ENCODE measurements around the gene SLC24A4. TPM values are rescaled to one million over a fixed set of nuclear protein-coding genes. Genes with fewer than 3 reads are reported as not detected.

Gene SLC24A4
- total and polyA plus RNA-seq, 10 donors, result 0.29 to 8.9 (median 4.2) TPM

DNA sequence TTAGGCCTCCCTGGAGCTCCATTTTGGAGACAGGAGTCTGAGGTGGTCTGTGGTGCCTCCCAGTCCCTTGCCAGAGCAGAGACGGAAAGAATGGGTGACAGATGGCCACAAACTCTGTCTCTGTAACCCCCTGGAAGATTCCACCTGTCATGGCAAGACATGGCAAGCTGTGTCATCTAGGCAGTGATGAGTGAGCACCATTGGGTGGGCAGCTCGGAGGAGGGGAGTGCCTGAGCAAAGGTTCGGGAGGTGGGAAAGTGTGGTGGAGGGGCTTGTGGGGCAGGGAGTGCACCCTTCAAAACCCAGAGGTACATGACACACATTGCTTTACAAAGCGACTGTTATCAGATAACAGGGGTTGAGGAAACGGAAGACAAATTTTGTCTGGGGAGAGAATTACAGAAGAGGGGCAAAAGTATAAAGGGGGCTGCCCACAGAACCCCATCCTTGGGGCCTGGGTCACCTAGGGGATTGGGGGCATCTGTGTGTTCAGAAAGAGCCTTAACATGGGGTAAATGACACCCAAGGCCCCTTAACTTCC, 194.1 kb downstream of the SLC24A4 start:
- H3K27ac ChIP-seq, result peak overlapping the region in 7 of 8 donors; percentile 85 to 97 (median 93)
- TF ChIP-seq POLR2A (IDR thresholded peaks at IDR 0.05), result no peak
- no peak for TF ChIP-seq POLR2AphosphoS5 (IDR thresholded peaks at IDR 0.05)
- TF ChIP-seq, protein P1, sequence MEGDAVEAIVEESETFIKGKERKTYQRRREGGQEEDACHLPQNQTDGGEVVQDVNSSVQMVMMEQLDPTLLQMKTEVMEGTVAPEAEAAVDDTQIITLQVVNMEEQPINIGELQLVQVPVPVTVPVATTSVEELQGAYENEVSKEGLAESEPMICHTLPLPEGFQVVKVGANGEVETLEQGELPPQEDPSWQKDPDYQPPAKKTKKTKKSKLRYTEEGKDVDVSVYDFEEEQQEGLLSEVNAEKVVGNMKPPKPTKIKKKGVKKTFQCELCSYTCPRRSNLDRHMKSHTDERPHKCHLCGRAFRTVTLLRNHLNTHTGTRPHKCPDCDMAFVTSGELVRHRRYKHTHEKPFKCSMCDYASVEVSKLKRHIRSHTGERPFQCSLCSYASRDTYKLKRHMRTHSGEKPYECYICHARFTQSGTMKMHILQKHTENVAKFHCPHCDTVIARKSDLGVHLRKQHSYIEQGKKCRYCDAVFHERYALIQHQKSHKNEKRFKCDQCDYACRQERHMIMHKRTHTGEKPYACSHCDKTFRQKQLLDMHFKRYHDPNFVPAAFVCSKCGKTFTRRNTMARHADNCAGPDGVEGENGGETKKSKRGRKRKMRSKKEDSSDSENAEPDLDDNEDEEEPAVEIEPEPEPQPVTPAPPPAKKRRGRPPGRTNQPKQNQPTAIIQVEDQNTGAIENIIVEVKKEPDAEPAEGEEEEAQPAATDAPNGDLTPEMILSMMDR (IDR thresholded peaks at IDR 0.05 in 8 of 11, conservative IDR thresholded peaks at IDR 0.05 in 3 of 11), result no peak
- H3K9me3 ChIP-seq, result no peaks in the 10 kb centered on the region
- peaks cover 0 to 10% (median 0%) of the 10 kb centered on the region in 6 donors for H3K36me3 ChIP-seq
- peak; percentile 71 for DNase-seq
- peaks cover 19 to 93% (median 71%) of the 10 kb centered on the region in 6 donors for H3K4me1 ChIP-seq
- no peak overlapping the region for H3K4me3 ChIP-seq
- WGBS, 5 donors, result 63 to 87% (median 72%) methylated on average over 5 of the region's 5 CpGs
- intact Hi-C loops (cut with DNase I; ENCODE audit: low total_unique reads), result no loop called here
- H3K27me3 ChIP-seq (replicated peaks in 1 of 7), result peaks cover 0 to 19% (median 0%) of the 10 kb centered on the region in 7 donors

DNA sequence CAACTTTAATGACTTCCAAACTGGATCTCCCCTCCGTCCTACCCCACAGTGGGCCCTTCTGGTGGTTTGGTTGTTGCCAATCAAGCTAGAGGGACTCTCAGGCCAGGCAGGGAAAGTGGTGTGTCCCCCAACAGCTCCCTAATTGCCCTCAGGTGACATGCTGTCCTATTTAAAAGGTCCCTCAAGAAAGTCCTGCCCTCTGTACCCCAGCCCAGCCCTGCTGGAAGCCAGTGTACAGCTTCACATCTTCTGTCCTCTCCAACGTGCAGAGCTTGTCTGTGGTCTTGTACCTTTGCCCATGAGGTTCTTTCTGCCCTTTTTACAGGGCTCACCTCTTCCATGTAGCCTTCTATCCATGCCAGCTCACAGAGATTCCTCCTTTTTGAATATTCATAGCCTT, 194.8 kb downstream of the SLC24A4 start:
- TF ChIP-seq POLR2AphosphoS5 (IDR thresholded peaks at IDR 0.05) (no peak), POLR2A (IDR thresholded peaks at IDR 0.05) (no peak)
- TF ChIP-seq, protein P1 (IDR thresholded peaks at IDR 0.05 in 8 of 11, conservative IDR thresholded peaks at IDR 0.05 in 3 of 11), result no peak
- WGBS, 5 donors, result 76 to 81% (median 77%) methylated on average over 2 of the region's 2 CpGs
- H3K27me3 ChIP-seq (replicated peaks in 1 of 7), result peaks cover 0 to 19% (median 0%) of the 10 kb centered on the region in 7 donors
- peaks cover 0 to 10% (median 0%) of the 10 kb centered on the region in 6 donors for H3K36me3 ChIP-seq
- intact Hi-C loops (cut with DNase I; ENCODE audit: low total_unique reads), result no loop called here
- no peak overlapping the region for H3K4me3 ChIP-seq
- no peaks in the 10 kb centered on the region for H3K9me3 ChIP-seq
- H3K4me1 ChIP-seq, result peaks cover 14 to 93% (median 65%) of the 10 kb centered on the region in 6 donors
- peak overlapping the region in 4 of 8 donors; percentile 70 to 97 (median 94) for H3K27ac ChIP-seq
- DNase-seq, result peak; percentile 58

DNA sequence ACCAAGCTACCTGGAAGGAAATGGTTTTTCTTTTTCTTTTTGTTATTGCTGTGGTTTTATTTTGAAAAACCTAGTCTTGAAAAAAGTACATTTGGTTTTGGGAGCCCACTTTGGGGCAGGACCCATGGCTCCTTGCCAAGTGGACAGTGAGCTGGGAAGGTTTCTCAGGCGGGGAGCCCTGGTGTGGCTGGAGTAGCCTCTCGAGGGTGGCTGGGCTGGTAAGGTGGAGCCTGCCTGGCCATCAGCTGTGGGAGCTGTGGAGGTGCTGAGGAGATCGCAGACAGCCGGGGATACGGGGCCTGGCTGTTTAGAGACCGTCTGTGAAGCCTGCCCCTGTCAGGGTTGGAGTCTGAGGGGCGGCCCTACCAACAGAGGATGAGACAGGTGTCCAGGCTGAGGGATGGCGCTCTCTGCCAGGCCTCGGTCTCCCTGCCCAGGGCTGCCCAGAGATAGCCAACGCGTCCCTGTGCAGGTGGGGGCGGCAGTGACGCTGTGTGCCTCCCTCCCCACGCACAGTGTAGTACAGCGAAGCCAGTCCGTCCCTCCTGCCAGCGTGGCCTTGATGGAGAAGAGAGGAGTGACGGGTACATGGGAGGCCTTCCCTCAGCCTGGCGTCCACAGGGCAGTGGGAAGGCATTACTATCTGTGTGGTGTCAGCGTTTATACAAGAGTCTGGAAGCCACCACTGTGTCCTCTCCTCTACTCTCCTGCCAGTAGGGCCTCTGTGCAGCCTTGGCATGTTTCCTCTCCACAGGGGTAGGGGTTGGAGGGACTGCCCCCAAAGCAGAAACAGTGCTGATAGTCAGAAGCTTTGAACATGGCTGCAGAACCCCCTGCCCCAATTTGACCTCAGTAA, 196.5 kb downstream of the SLC24A4 start:
- H3K9me3 ChIP-seq, result no peaks in the 10 kb centered on the region
- peaks cover 15 to 99% (median 68%) of the 10 kb centered on the region in 6 donors for H3K4me1 ChIP-seq
- peaks cover 0 to 10% (median 0%) of the 10 kb centered on the region in 6 donors for H3K36me3 ChIP-seq
- no peak for DNase-seq
- TF ChIP-seq POLR2A (IDR thresholded peaks at IDR 0.05), result no peak
- TF ChIP-seq POLR2AphosphoS5 (IDR thresholded peaks at IDR 0.05), result peak in 1 of 3 donors; percentile 55
- TF ChIP-seq, protein P1 (IDR thresholded peaks at IDR 0.05 in 8 of 11, conservative IDR thresholded peaks at IDR 0.05 in 3 of 11), result no peak
- intact Hi-C loops (cut with DNase I; ENCODE audit: low total_unique reads), result no loop called here
- H3K4me3 ChIP-seq, result peak overlapping the region in 1 of 8 donors; percentile 30
- peaks cover 0 to 4% (median 0%) of the 10 kb centered on the region in 7 donors for H3K27me3 ChIP-seq (replicated peaks in 1 of 7)
- H3K27ac ChIP-seq, result peak overlapping the region in 7 of 8 donors; percentile 62 to 97 (median 79)
- 73 to 87% (median 82%) methylated on average over 10 to 20 of the region's 20 CpGs for WGBS, 5 donors

Data from spleen (tissue), 11 donors.